ENCODE measurements around the gene CFP. TPM values are rescaled to one million over a fixed set of nuclear protein-coding genes. Genes with fewer than 3 reads are reported as not detected.

CFP gene
- total and polyA plus RNA-seq, 4 donors, result 11.3 to 88.8 (median 23.0) TPM

DNA sequence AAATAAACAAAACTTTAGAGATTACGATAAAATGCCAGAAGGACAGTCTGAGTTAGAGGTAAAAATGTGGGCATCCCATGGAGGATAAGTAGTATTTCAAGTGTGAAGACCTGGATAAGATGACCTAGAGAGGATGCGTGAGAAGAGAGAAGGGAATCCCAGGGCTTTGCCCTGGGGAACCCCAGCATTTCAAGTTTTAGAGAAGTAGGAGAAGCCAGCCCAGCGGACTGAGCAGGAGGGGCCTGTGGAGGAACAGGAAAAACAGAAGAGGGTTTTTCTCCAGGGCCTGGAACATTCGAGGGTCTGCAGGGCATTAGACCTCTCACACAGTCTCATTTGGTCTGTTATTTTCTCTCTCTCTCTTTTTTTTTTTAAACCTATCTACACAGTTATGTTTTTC, 2.9 kb upstream of the CFP start:
- Histone ChIP-seq H3K36me3 (ENCODE audit: control insufficient read depth in 4 of 4, insufficient read depth in 4 of 4, low read length in 4 of 4) (peaks cover 0 to 7% (median under 1%) of the 10 kb centered on the region in 4 donors), H3K4me1 (ENCODE audit: control insufficient read depth in 5 of 5, insufficient read depth in 5 of 5, low read length in 5 of 5) (no peaks in the 10 kb centered on the region), H3K27ac (ENCODE audit: low read depth in 1 of 2, low read length in 1 of 2) (no peak overlapping the region), H3K9ac (ENCODE audit: insufficient read depth in 1 of 2, low read length in 2 of 2) (no peak overlapping the region), H3K9me3 (ENCODE audit: control insufficient read depth in 4 of 4, insufficient read depth in 3 of 4, low read length in 3 of 4) (no peaks in the 10 kb centered on the region), H3K27me3 (ENCODE audit: control insufficient read depth in 3 of 3, insufficient read depth in 3 of 3, low read length in 2 of 3) (no peaks in the 10 kb centered on the region), H3K4me3 (no peak overlapping the region)
- TF ChIP-seq, protein P1, sequence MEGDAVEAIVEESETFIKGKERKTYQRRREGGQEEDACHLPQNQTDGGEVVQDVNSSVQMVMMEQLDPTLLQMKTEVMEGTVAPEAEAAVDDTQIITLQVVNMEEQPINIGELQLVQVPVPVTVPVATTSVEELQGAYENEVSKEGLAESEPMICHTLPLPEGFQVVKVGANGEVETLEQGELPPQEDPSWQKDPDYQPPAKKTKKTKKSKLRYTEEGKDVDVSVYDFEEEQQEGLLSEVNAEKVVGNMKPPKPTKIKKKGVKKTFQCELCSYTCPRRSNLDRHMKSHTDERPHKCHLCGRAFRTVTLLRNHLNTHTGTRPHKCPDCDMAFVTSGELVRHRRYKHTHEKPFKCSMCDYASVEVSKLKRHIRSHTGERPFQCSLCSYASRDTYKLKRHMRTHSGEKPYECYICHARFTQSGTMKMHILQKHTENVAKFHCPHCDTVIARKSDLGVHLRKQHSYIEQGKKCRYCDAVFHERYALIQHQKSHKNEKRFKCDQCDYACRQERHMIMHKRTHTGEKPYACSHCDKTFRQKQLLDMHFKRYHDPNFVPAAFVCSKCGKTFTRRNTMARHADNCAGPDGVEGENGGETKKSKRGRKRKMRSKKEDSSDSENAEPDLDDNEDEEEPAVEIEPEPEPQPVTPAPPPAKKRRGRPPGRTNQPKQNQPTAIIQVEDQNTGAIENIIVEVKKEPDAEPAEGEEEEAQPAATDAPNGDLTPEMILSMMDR (IDR thresholded peaks at IDR 0.05; ENCODE audit: control extremely low read depth, extremely low read depth), result no peak
- 33 to 59% methylated on average over 4 of the region's 4 CpGs for WGBS, 2 donors
- DNase-seq (no peak), ATAC-seq (ENCODE audit: insufficient read depth, low FRiP score) (no peak)

DNA sequence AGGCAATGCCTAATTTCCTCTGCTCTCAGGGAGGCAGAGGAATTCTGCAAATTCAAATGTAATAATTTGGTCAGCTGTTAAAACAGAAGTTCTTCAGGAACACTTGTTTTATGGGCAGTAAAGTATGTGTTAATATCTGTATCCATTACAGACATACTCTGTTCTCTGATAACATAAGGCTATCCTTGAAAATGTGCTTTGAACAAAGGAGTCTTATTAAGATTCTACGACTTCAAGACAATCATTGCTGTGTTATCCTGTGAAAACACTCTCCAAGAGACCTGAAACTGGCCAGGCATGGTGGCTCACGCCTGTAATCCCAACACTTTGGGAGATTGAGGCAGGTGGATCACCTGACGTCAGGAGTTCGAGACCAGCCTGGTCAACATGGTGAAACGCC, 1.9 kb upstream of the CFP start:
- TF ChIP-seq, protein P1 (IDR thresholded peaks at IDR 0.05; ENCODE audit: control extremely low read depth, extremely low read depth), result no peak
- Histone ChIP-seq H3K27ac (ENCODE audit: low read depth in 1 of 2, low read length in 1 of 2) (no peak overlapping the region), H3K9ac (ENCODE audit: insufficient read depth in 1 of 2, low read length in 2 of 2) (no peak overlapping the region), H3K36me3 (ENCODE audit: control insufficient read depth in 4 of 4, insufficient read depth in 4 of 4, low read length in 4 of 4) (peaks cover 0 to 7% (median under 1%) of the 10 kb centered on the region in 4 donors), H3K9me3 (ENCODE audit: control insufficient read depth in 4 of 4, insufficient read depth in 3 of 4, low read length in 3 of 4) (no peaks in the 10 kb centered on the region), H3K4me3 (no peak overlapping the region), H3K4me1 (ENCODE audit: control insufficient read depth in 5 of 5, insufficient read depth in 5 of 5, low read length in 5 of 5) (no peaks in the 10 kb centered on the region), H3K27me3 (ENCODE audit: control insufficient read depth in 3 of 3, insufficient read depth in 3 of 3, low read length in 2 of 3) (no peaks in the 10 kb centered on the region)
- ATAC-seq (ENCODE audit: insufficient read depth, low FRiP score), result no peak
- 84 to 91% methylated on average over 5 of the region's 5 CpGs for WGBS, 2 donors
- DNase-seq, result no peak

DNA sequence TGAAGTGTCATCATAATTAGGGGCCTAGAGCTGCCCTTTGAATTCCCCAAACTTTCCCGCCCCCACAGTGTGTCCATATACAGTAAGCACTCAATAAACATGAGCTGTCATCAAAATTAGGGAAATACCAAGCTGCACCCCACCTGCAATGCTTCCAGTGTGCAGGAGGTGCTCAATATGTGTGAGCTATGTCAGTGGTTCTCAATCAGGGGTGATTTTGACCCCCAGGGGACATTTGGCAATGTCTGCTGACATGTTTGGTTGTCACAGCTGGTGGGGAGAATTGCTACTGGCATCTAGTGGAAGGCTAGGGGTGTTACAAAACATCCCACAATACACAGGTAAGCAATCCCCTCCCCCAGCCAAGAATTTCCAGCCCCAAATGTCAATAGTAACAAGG, 748 bp downstream of the CFP start:
- DNase-seq (no peak), ATAC-seq (ENCODE audit: insufficient read depth, low FRiP score) (no peak)
- no peak overlapping the region for H3K9ac ChIP-seq (ENCODE audit: insufficient read depth in 1 of 2, low read length in 2 of 2)
- no peak overlapping the region for H3K4me3 ChIP-seq
- H3K4me1 ChIP-seq (ENCODE audit: control insufficient read depth in 5 of 5, insufficient read depth in 5 of 5, low read length in 5 of 5), result no peaks in the 10 kb centered on the region
- no peaks in the 10 kb centered on the region for H3K9me3 ChIP-seq (ENCODE audit: control insufficient read depth in 4 of 4, insufficient read depth in 3 of 4, low read length in 3 of 4)
- no peak overlapping the region for H3K27ac ChIP-seq (ENCODE audit: low read depth in 1 of 2, low read length in 1 of 2)
- whole genome bisulfite sequencing, 2 donors, result 74 to 100% methylated on average over 1 of the region's 1 CpG
- no peaks in the 10 kb centered on the region for H3K36me3 ChIP-seq (ENCODE audit: control insufficient read depth in 4 of 4, insufficient read depth in 4 of 4, low read length in 4 of 4)
- no peaks in the 10 kb centered on the region for H3K27me3 ChIP-seq (ENCODE audit: control insufficient read depth in 3 of 3, insufficient read depth in 3 of 3, low read length in 2 of 3)
- TF ChIP-seq, protein P1 (IDR thresholded peaks at IDR 0.05; ENCODE audit: control extremely low read depth, extremely low read depth), result no peak

DNA sequence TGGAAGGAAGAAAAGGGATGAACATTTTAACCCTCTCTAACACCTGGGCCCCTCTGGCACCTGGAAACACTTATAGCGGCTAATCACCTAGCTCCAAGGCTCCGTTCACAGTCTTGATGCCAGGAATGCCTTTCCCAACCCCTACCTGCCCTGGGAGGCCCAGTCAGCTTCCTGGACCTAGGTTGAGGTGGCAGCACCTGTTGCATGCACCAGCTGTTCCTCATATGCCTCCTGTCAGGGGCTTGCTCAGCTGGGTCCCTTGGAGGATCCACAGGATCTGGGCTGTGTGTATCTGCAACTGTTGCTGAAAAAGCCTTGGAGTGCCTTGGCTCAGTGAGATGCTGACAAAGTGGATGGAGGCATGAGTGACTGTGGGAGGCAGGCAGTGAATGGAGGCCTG, 4.4 kb downstream of the CFP start:
- no peaks in the 10 kb centered on the region for H3K36me3 ChIP-seq (ENCODE audit: control insufficient read depth in 4 of 4, insufficient read depth in 4 of 4, low read length in 4 of 4)
- 88 to 90% methylated on average over 2 of the region's 2 CpGs for WGBS, 2 donors
- no peak for ATAC-seq (ENCODE audit: insufficient read depth, low FRiP score)

More for the DNA sequence above, 4.4 kb downstream of the CFP start:
- no peak overlapping the region for H3K27ac ChIP-seq (ENCODE audit: low read depth in 1 of 2, low read length in 1 of 2)
- peaks cover 0 to 3% (median 3%) of the 10 kb centered on the region in 3 donors for H3K27me3 ChIP-seq (ENCODE audit: control insufficient read depth in 3 of 3, insufficient read depth in 3 of 3, low read length in 2 of 3)
- no peak overlapping the region for H3K4me3 ChIP-seq
- TF ChIP-seq, protein P1 (IDR thresholded peaks at IDR 0.05; ENCODE audit: control extremely low read depth, extremely low read depth), result no peak
- no peak overlapping the region for H3K9ac ChIP-seq (ENCODE audit: insufficient read depth in 1 of 2, low read length in 2 of 2)
- DNase-seq, result no peak
- peaks cover 0 to under 1% (median 0%) of the 10 kb centered on the region in 4 donors for H3K9me3 ChIP-seq (ENCODE audit: control insufficient read depth in 4 of 4, insufficient read depth in 3 of 4, low read length in 3 of 4)
- H3K4me1 ChIP-seq (ENCODE audit: control insufficient read depth in 5 of 5, insufficient read depth in 5 of 5, low read length in 5 of 5), result no peaks in the 10 kb centered on the region

Measured in lung (tissue), 12 donors.